PC-9 (cell line): Measurements from ENCODE around the gene ADAMTS3. TPM values are rescaled to one million over a fixed set of nuclear protein-coding genes. Genes with fewer than 3 reads are reported as not detected.

Source experiments
- BruUV-seq: library from RNA; stranded (reverse); fragments of 400-500 nt; replicated peaks from 2 replicates; lab custom pipeline; 2021; lab: Mats Ljungman, UMichigan
- CTCF ChIA-PET: fragments of 300-600 bp; sonication (Branson Sonifier 250); formaldehyde crosslinking; loops from one replicate; lab custom pipeline; 2022; ENCODE audit warnings: antibody characterized with exemption; lab: Charles Lee
- POLR2A ChIA-PET: fragments of 300-600 bp; sonication (Branson Sonifier 250); formaldehyde crosslinking; loops from one replicate; lab custom pipeline; 2022; ENCODE audit warnings: antibody characterized with exemption; ENCODE audit not compliant: unreplicated experiment; lab: Charles Lee
- DNase-seq, 2 experiments: peaks; one replicate each; pipeline versions ENCODE4 v3.0.0 to v3.0.0-alpha.2; 2015 to 2022; ENCODE audit warnings: mixed read lengths in 1 of 2
- H2AFZ ChIP-seq: fragments of 200-600 bp; sonication (generic); 2 replicates; pipeline ENCODE4 v1.8.1; 2017; ENCODE audit warnings: antibody characterized with exemption
- H3F3A ChIP-seq: fragments of 200-600 bp; sonication (generic); 2 replicates; pipeline ENCODE4 v1.8.1; 2017; ENCODE audit warnings: antibody characterized with exemption, mild to moderate bottlenecking, low read depth; ENCODE audit not compliant: insufficient read depth
- H3K27ac ChIP-seq: fragments of 200-600 bp; sonication (generic); 2 replicates; pipeline ENCODE4 v1.6.1; 2016; ENCODE audit warnings: mixed run types
- H3K27me3 ChIP-seq: fragments of 200-600 bp; sonication (generic); 2 replicates; pipeline ENCODE4 v1.6.1; 2016; ENCODE audit warnings: low read depth, mixed run types; ENCODE audit not compliant: insufficient read depth
- H3K36me3 ChIP-seq: fragments of 200-600 bp; sonication (generic); 2 replicates; pipeline ENCODE4 v1.6.1; 2016; ENCODE audit warnings: low read depth, mixed run types
- H3K4me1 ChIP-seq: fragments of 200-600 bp; sonication (generic); replicated peaks from 2 replicates; pipeline ENCODE4 v1.6.1; 2016; ENCODE audit warnings: mixed run types; ENCODE audit not compliant: insufficient read depth
- H3K4me2 ChIP-seq: fragments of 200-600 bp; sonication (generic); 2 replicates; pipeline ENCODE4 v1.6.1; 2017; ENCODE audit warnings: mixed run types
- H3K4me3 ChIP-seq: fragments of 200-600 bp; sonication (generic); 2 replicates; pipeline ENCODE4 v1.6.1; 2016; ENCODE audit warnings: mixed run types
- H3K79me2 ChIP-seq: fragments of 200-600 bp; sonication (generic); 2 replicates; pipeline ENCODE4 v1.6.1; 2017; ENCODE audit warnings: low read depth, mixed run types
- H3K9me2 ChIP-seq: fragments of 200-600 bp; sonication (generic); 2 replicates; pipeline ENCODE4 v1.8.1; 2017; ENCODE audit warnings: mild to moderate bottlenecking; ENCODE audit not compliant: insufficient read depth
- H3K9me3 ChIP-seq: fragments of 200-600 bp; sonication (generic); 2 replicates; pipeline ENCODE4 v1.8.1; 2016; ENCODE audit warnings: low read depth; ENCODE audit not compliant: insufficient read depth
- H4K20me1 ChIP-seq: fragments of 200-600 bp; sonication (generic); 2 replicates; pipeline ENCODE4 v1.8.1; 2017; ENCODE audit not compliant: insufficient read depth
- EZH2 ChIP-seq: fragments of 200-600 bp; sonication (generic); IDR thresholded peaks from 2 replicates; pipeline ENCODE4 v1.8.0; 2017; ENCODE audit warnings: antibody characterized with exemption, low read depth
- intact Hi-C: fragments of 100-400 bp; cut with micrococcal nuclease; formaldehyde crosslinking; loops from one replicate; pipeline ENCODE4 v1.10.0; 2022; ENCODE audit not compliant: unreplicated experiment
- total RNA-seq: library from RNA; stranded (reverse); gene quantifications from 2 replicates; pipeline ENCODE4 v1.2.3, GENCODE V29; 2021
- TF ChIP-seq, protein P1 (sequence below): fragments of 200-600 bp; sonication (generic); conservative IDR thresholded peaks from 2 replicates; pipeline ENCODE4 v1.6.1; 2017; ENCODE audit warnings: mixed run types, antibody characterized with exemption, mild to moderate bottlenecking, moderate library complexity

Gene ADAMTS3
- total RNA-seq, 1 experiment from 2014 or later, result 0.76 TPM

DNA sequence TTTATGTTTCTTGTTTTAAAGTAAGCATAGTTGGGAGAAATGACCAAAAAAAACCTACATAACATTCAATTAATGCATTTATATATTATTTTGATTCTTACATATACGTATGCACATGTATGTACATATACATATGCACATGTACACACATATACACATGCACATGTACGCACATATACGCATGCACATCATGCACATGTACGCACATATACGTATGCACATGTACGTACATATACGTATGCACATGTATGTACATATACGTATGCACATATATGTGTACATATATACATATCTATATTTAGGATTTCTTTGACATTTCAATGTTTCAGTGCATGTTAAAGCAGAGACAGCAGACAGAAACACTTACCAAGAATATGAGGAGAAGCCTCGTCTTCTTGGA is 263.4 kb downstream of the ADAMTS3 start:
- no peaks in the 10 kb centered on the region for H3K9me2 ChIP-seq
- no peaks in the 10 kb centered on the region for H4K20me1 ChIP-seq
- no peaks in the 10 kb centered on the region for H3K9me3 ChIP-seq
- H3K27me3 ChIP-seq, result no peaks in the 10 kb centered on the region
- no peaks in the 10 kb centered on the region for H3K36me3 ChIP-seq
- no peak overlapping the region for H3K4me3 ChIP-seq
- H3K79me2 ChIP-seq, result no peaks in the 10 kb centered on the region
- intact Hi-C loops, result no loop called here
- no peaks in the 10 kb centered on the region for H3F3A ChIP-seq
- H3K4me1 ChIP-seq, result 0 out of 2 replicates have a peak, but pooled peaks cover under 1% of the 10 kb centered on the region
- DNase-seq, result no peak
- ChIA-PET POLR2A (no interaction called here), CTCF (no interaction called here)
- no peak overlapping the region for H3K4me2 ChIP-seq
- H2AFZ ChIP-seq, result no peak overlapping the region
- BruUV-seq, result no TSS peak
- no peak overlapping the region for H3K27ac ChIP-seq
- TF ChIP-seq, protein P1, sequence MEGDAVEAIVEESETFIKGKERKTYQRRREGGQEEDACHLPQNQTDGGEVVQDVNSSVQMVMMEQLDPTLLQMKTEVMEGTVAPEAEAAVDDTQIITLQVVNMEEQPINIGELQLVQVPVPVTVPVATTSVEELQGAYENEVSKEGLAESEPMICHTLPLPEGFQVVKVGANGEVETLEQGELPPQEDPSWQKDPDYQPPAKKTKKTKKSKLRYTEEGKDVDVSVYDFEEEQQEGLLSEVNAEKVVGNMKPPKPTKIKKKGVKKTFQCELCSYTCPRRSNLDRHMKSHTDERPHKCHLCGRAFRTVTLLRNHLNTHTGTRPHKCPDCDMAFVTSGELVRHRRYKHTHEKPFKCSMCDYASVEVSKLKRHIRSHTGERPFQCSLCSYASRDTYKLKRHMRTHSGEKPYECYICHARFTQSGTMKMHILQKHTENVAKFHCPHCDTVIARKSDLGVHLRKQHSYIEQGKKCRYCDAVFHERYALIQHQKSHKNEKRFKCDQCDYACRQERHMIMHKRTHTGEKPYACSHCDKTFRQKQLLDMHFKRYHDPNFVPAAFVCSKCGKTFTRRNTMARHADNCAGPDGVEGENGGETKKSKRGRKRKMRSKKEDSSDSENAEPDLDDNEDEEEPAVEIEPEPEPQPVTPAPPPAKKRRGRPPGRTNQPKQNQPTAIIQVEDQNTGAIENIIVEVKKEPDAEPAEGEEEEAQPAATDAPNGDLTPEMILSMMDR, result no peak
- no peak for TF ChIP-seq EZH2

DNA sequence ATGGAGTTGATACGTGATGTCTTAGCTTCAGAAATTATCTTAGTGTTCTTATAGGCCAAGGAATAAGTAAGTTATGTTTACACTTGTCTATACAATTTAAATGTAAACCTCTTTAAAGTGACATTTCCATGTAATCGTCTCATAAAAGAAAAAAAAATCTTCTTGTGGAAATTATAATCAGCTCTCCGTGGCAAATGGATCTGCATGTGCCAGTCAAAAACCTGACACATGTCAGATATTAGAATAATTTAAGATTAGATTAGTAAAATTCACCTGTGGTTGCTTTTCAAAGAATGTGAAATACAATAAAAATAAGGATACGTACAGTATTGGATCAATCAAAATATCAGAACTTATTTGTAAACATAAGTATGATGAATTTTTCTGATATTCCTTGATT is 263.9 kb downstream of the ADAMTS3 start:
- intact Hi-C loops, result no loop called here
- POLR2A ChIA-PET, result no interaction called here
- no TSS peak for BruUV-seq
- no peaks in the 10 kb centered on the region for H3K79me2 ChIP-seq
- H4K20me1 ChIP-seq, result no peaks in the 10 kb centered on the region
- no peaks in the 10 kb centered on the region for H3K9me2 ChIP-seq
- no peak overlapping the region for H3K4me3 ChIP-seq
- 0 out of 2 replicates have a peak overlapping the region, but pooled peaks have one; percentile 33 for H2AFZ ChIP-seq
- TF ChIP-seq EZH2, result no peak
- TF ChIP-seq, protein P1, result no peak
- no peaks in the 10 kb centered on the region for H3K4me1 ChIP-seq
- no peaks in the 10 kb centered on the region for H3K9me3 ChIP-seq
- no peaks in the 10 kb centered on the region for H3K27me3 ChIP-seq
- H3K27ac ChIP-seq, result no peak overlapping the region
- no peak overlapping the region for H3K4me2 ChIP-seq
- no peak for DNase-seq
- CTCF ChIA-PET, result no interaction called here
- no peaks in the 10 kb centered on the region for H3K36me3 ChIP-seq
- H3F3A ChIP-seq, result no peaks in the 10 kb centered on the region

DNA sequence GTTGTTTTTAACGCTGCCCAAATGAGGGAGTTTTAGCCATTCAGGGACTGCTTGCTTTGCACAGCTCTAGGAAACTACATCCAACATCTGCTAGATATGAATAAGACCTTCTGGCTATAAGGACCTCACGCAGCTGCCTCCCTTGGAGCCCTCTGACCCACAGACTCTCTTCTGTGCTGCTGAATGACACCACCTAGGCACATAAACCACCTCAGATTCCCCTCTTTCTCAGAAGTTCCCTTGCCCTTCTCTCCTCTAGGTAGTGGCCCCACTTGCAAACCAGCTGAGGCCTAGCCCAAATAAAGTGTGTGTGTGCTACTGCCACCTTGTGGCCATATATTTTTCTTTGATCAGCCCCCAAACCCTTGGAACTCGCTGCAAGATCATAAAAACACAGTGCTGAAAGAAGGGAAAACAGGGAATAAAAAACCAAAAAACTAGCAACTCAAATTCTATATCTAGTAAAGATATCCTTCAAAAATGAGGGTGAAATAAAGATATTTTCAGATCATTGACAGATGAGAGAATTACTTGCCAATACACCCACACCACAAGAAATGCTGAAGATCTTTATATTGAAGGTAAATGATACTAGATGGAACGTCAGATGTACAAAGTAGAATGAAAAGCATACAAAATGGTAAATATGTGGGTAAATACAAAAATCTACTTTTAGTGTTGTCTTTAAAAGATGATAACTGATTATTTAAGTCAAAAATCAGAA is 265.9 kb downstream of the ADAMTS3 start:
- no TSS peak for BruUV-seq
- no peaks in the 10 kb centered on the region for H3K9me2 ChIP-seq
- H3K36me3 ChIP-seq, result no peaks in the 10 kb centered on the region
- no peaks in the 10 kb centered on the region for H3K79me2 ChIP-seq
- no peaks in the 10 kb centered on the region for H3K4me1 ChIP-seq
- no peak overlapping the region for H2AFZ ChIP-seq
- no peaks in the 10 kb centered on the region for H3F3A ChIP-seq
- POLR2A ChIA-PET, result no interaction called here
- H3K4me2 ChIP-seq, result no peak overlapping the region
- no peaks in the 10 kb centered on the region for H4K20me1 ChIP-seq
- H3K27ac ChIP-seq, result no peak overlapping the region
- TF ChIP-seq, protein P1, result peak; percentile 71
- no peak for TF ChIP-seq EZH2
- H3K27me3 ChIP-seq, result no peaks in the 10 kb centered on the region
- DNase-seq, result peak in 1 of 2 experiments; percentile 6
- intact Hi-C loops, result no loop called here
- no peaks in the 10 kb centered on the region for H3K9me3 ChIP-seq
- CTCF ChIA-PET, result interaction anchor here (1.2 kb wide), 1 partner anchor 116 kb away, joined by 3 read pairs; no protein-coding TSS in a partner anchor
- no peak overlapping the region for H3K4me3 ChIP-seq
